Endodermal cell (in vitro differentiated cells): ENCODE results near the gene CUL2. TPM values are rescaled to one million over a fixed set of nuclear protein-coding genes. Genes with fewer than 3 reads are reported as not detected.

Experiments
- DNase-seq: peaks from one replicate; pipeline ENCODE4 v3.0.0-alpha.2; 2017
- H3K27ac ChIP-seq: 2 replicates; pipeline ENCODE4 v1.5.1; 2013; ENCODE audit warnings: mild to moderate bottlenecking, low read depth, low read length, moderate library complexity
- H3K27me3 ChIP-seq: 2 replicates; pipeline ENCODE4 v1.6.1; 2013; ENCODE audit warnings: mild to moderate bottlenecking, low read length, moderate library complexity; ENCODE audit not compliant: insufficient read depth, control insufficient read depth, poor library complexity, severe bottlenecking
- H3K36me3 ChIP-seq: 2 replicates; pipeline ENCODE4 v1.7.0; 2013; ENCODE audit warnings: mild to moderate bottlenecking, low read length, moderate library complexity; ENCODE audit not compliant: control insufficient read depth, insufficient read depth
- H3K4me1 ChIP-seq: one replicate; pipeline ENCODE4 v1.7.0; 2013; ENCODE audit warnings: low read length; ENCODE audit not compliant: control insufficient read depth, insufficient read depth
- H3K4me3 ChIP-seq: 2 replicates; pipeline ENCODE4 v1.5.1; 2013; ENCODE audit warnings: mild to moderate bottlenecking, low read length, moderate library complexity
- H3K9ac ChIP-seq: 2 replicates; pipeline ENCODE4 v1.6.1; 2013; ENCODE audit warnings: mild to moderate bottlenecking, low read length, moderate library complexity; ENCODE audit not compliant: poor library complexity, severe bottlenecking; ENCODE audit errors: extremely low read depth
- H3K9me3 ChIP-seq: 2 replicates; pipeline ENCODE4 v1.6.1; 2013; ENCODE audit warnings: mild to moderate bottlenecking, low read length, moderate library complexity; ENCODE audit not compliant: control insufficient read depth
- H3K27ac Mint-ChIP-seq: 2 replicates; pipeline ENCODE4 v1.8.0; 2020; ENCODE audit warnings: mixed read lengths
- H3K27me3 Mint-ChIP-seq: 2 replicates; pipeline ENCODE4 v1.8.0; 2021; ENCODE audit warnings: mild to moderate bottlenecking, mixed read lengths; ENCODE audit not compliant: insufficient read depth
- H3K36me3 Mint-ChIP-seq: 2 replicates; pipeline ENCODE4 v1.8.0; 2020; ENCODE audit warnings: low read depth, mixed read lengths
- H3K4me1 Mint-ChIP-seq: 2 replicates; pipeline ENCODE4 v1.8.0; 2020; ENCODE audit warnings: mixed read lengths
- H3K4me3 Mint-ChIP-seq: 2 replicates; pipeline ENCODE4 v1.8.0; 2020; ENCODE audit warnings: mild to moderate bottlenecking, moderate library complexity, mixed read lengths
- H3K9me3 Mint-ChIP-seq: 2 replicates; pipeline ENCODE4 v1.8.0; 2020; ENCODE audit warnings: mild to moderate bottlenecking, mixed read lengths
- WGBS, 2 experiments: methylation state at CpG; one replicate each; pipeline versions ENCODE4 v1.1.5 to v1.1.7; 2013; ENCODE audit warnings: missing lambda C conversion rate in 2 of 2, mixed read lengths in 1 of 2; ENCODE audit not compliant: insufficient coverage in 1 of 2, insufficient read length in 1 of 2; 5-methylcytosine and 5-hydroxymethylcytosine counted together
- microRNA-seq: library from miRNA; unstranded; fragments of <30 nt; microRNA quantifications from one replicate; pipeline ENCODE4 v1.2.0, GENCODE V29; 2020; ENCODE audit warnings: borderline microRNAs expressed
- total RNA-seq, 2 donors: library from RNA; stranded (reverse); fragmentation: NEBNext Ultra II Directional in 1 of 2; extraction: Animal tissue kit (Norgen Biotek cat#: 25700) in 1 of 2; gene quantifications; 2 replicates in 1 of 2; 3 replicates in 1 of 2; pipeline ENCODE4 v1.2.1, GENCODE V29; 2021
- TF ChIP-seq, protein P1 (sequence below): fragments of 200-600 bp; sonication (generic); conservative IDR thresholded peaks from 2 replicates; pipeline ENCODE4 v1.5.0; 2021; ENCODE audit warnings: antibody characterized with exemption, mild to moderate bottlenecking

Gene CUL2
- total RNA-seq, 2 donors from 2014 or later: 39.2 to 41.5 TPM

DNA sequence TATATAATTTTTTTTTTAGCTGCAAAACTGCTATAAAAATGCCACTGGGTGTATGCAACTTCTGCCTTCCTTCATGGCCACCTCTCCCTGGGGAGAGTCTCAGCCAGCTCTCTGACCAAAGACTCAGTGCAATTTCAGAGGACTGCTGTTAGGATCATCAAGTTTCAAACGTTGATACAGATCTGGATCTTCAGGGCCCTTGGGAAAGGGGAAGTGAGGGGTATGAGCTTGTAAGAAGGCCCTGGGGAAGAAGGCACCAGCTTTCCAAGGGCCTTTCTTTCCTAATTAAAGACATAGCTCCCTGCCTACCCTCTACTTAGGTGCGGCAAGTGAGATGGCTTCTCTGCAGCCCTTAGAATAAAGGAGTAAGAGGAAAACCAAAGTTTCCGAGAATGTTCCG is 130.4 kb downstream of the CUL2 start:
- no peaks in the 10 kb centered on the region for H3K36me3 ChIP-seq
- Mint-ChIP-seq H3K9me3 (no peaks in the 10 kb centered on the region), H3K4me3 (no peak overlapping the region), H3K36me3 (no peaks in the 10 kb centered on the region), H3K4me1 (no peaks in the 10 kb centered on the region), H3K27ac (no peak overlapping the region), H3K27me3 (no peaks in the 10 kb centered on the region)
- no peak for DNase-seq
- H3K27ac ChIP-seq: no peak overlapping the region
- no peaks in the 10 kb centered on the region for H3K4me1 ChIP-seq
- 81 to 100% methylated on average over 2 to 4 of the region's 4 CpGs for WGBS, 2 experiments
- H3K9me3 ChIP-seq: no peaks in the 10 kb centered on the region
- no peak overlapping the region for H3K4me3 ChIP-seq
- TF ChIP-seq, protein P1, sequence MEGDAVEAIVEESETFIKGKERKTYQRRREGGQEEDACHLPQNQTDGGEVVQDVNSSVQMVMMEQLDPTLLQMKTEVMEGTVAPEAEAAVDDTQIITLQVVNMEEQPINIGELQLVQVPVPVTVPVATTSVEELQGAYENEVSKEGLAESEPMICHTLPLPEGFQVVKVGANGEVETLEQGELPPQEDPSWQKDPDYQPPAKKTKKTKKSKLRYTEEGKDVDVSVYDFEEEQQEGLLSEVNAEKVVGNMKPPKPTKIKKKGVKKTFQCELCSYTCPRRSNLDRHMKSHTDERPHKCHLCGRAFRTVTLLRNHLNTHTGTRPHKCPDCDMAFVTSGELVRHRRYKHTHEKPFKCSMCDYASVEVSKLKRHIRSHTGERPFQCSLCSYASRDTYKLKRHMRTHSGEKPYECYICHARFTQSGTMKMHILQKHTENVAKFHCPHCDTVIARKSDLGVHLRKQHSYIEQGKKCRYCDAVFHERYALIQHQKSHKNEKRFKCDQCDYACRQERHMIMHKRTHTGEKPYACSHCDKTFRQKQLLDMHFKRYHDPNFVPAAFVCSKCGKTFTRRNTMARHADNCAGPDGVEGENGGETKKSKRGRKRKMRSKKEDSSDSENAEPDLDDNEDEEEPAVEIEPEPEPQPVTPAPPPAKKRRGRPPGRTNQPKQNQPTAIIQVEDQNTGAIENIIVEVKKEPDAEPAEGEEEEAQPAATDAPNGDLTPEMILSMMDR: no peak
- no peaks in the 10 kb centered on the region for H3K27me3 ChIP-seq
- no peak overlapping the region for H3K9ac ChIP-seq

- no peak overlapping the region for H3K4me3 Mint-ChIP-seq
- no peaks in the 10 kb centered on the region for H3K9me3 Mint-ChIP-seq
- no peaks in the 10 kb centered on the region for H3K27me3 ChIP-seq
- WGBS, 2 experiments: 85 to 89% methylated on average over 5 to 9 of the region's 9 CpGs
- TF ChIP-seq, protein P1: no peak
- no peak overlapping the region for H3K27ac Mint-ChIP-seq
- H3K4me1 ChIP-seq: no peaks in the 10 kb centered on the region
- no peak overlapping the region for H3K27ac ChIP-seq
- H3K9ac ChIP-seq: no peak overlapping the region
- no peak overlapping the region for H3K4me3 ChIP-seq
- H3K36me3 Mint-ChIP-seq: no peaks in the 10 kb centered on the region
- no peaks in the 10 kb centered on the region for H3K4me1 Mint-ChIP-seq
- no peak for DNase-seq
- H3K27me3 Mint-ChIP-seq: no peaks in the 10 kb centered on the region
- no peaks in the 10 kb centered on the region for H3K36me3 ChIP-seq
- H3K9me3 ChIP-seq: no peaks in the 10 kb centered on the region
These were observed 130.8 kb downstream of the CUL2 start for GRCh38 chr10:34959321-34959720.

Small RNA genes within 50 kb of the gene (microRNA-seq; reads per million reads assigned to microRNA genes)
- gene MIR3611: not detected

Other genes starting within 250 kb of the CUL2 start
- 10 to 100 TPM; 31.5 to 35.3 TPM for gene CREM, start 36.5 kb upstream of the CUL2 start, total RNA-seq
- gene CCNY, start 246.2 kb upstream of the CUL2 start, total RNA-seq: 10 to 100 TPM; 60.5 to 65.9 TPM